Testis (tissue), 2 donors: ENCODE data around the gene DNAJC17.

Experiments
- POLR2A ChIP-seq: fragments of 450-650 bp; IDR thresholded peaks from one replicate; pipeline ENCODE4 v1.6.1; 2017; ENCODE audit warnings: antibody characterized with exemption, mild to moderate bottlenecking, moderate library complexity
- TF ChIP-seq, protein P1 (sequence below), 3 experiments: fragments of 450-650 bp in 2 of 3; fragments of 200-600 bp in 1 of 3; sonication (generic) in 1 of 3; IDR thresholded peaks; one replicate each; pipeline ENCODE4 v1.5.1; 2016 to 2019; ENCODE audit warnings: antibody characterized with exemption in 3 of 3, mild to moderate bottlenecking in 2 of 3, moderate library complexity in 1 of 3

DNA sequence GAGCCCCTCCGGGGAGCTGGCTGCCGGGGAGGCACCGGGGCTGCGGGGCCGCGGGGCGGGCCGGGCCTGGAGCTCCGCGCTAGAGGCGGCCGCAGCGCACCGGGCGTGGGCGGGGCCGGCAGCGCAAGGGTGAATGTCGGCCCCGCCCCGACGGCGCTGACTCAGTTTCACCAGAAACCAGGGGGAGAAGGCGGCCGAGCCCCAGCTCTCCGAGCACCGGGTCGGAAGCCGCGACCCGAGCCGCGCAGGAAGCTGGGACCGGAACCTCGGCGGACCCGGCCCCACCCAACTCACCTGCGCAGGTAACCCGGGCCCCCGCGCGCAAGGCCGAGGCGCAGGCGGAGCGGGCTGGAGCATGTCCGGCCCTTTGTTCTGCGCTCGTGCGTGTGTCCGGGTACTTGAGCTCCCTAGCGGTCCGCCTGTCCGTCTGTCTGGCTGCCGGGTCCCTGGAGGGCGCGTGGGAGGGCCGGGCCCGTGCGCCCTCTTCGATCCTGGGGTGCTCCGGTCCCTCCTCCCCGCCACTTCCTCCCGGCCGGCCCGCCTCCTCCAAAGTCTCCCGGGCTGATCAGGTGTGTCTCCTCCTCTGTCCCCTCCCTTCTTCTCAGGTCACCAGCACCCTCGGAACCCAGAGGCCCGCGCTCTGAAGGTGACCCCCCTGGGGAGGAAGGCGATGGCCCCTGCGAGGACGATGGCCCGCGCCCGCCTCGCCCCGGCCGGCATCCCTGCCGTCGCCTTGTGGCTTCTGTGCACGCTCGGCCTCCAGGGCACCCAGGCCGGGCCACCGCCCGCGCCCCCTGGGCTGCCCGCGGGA is 36.8 kb upstream of the DNAJC17 start, which contains the start of gene SPINT1:
- TF ChIP-seq, protein P1, sequence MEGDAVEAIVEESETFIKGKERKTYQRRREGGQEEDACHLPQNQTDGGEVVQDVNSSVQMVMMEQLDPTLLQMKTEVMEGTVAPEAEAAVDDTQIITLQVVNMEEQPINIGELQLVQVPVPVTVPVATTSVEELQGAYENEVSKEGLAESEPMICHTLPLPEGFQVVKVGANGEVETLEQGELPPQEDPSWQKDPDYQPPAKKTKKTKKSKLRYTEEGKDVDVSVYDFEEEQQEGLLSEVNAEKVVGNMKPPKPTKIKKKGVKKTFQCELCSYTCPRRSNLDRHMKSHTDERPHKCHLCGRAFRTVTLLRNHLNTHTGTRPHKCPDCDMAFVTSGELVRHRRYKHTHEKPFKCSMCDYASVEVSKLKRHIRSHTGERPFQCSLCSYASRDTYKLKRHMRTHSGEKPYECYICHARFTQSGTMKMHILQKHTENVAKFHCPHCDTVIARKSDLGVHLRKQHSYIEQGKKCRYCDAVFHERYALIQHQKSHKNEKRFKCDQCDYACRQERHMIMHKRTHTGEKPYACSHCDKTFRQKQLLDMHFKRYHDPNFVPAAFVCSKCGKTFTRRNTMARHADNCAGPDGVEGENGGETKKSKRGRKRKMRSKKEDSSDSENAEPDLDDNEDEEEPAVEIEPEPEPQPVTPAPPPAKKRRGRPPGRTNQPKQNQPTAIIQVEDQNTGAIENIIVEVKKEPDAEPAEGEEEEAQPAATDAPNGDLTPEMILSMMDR (IDR thresholded peaks at IDR 0.05) = no peak
- no peak for TF ChIP-seq POLR2A
